GM12872 (cell line): ENCODE results near the gene ATRX.

ENCODE experiments used
- CTCF ChIP-seq: IDR thresholded peaks from 3 replicates; pipeline ENCODE4 v1.5.1; 2011; ENCODE audit warnings: low read depth, mild to moderate bottlenecking, low read length, moderate library complexity; ENCODE audit not compliant: insufficient read depth

Gene ATRX

GRCh38 chrX:77698242-77698641, 87.8 kb downstream of the ATRX start:
- no peak for TF ChIP-seq CTCF

- TF ChIP-seq CTCF = no peak
Measured at GRCh38 chrX:77694491-77694890, 91.5 kb downstream of the ATRX start.

GRCh38 chrX:77693594-77693993, 92.4 kb downstream of the ATRX start:
- no peak for TF ChIP-seq CTCF

GRCh38 chrX:77691916-77692315, 94.1 kb downstream of the ATRX start:
- TF ChIP-seq CTCF = no peak

GRCh38 chrX:77689376-77689775, 96.6 kb downstream of the ATRX start:
- no peak for TF ChIP-seq CTCF

GRCh38 chrX:77679144-77679543, 106.9 kb downstream of the ATRX start:
- no peak for TF ChIP-seq CTCF

GRCh38 chrX:77675986-77676385, 110.0 kb downstream of the ATRX start:
- no peak for TF ChIP-seq CTCF

DNA sequence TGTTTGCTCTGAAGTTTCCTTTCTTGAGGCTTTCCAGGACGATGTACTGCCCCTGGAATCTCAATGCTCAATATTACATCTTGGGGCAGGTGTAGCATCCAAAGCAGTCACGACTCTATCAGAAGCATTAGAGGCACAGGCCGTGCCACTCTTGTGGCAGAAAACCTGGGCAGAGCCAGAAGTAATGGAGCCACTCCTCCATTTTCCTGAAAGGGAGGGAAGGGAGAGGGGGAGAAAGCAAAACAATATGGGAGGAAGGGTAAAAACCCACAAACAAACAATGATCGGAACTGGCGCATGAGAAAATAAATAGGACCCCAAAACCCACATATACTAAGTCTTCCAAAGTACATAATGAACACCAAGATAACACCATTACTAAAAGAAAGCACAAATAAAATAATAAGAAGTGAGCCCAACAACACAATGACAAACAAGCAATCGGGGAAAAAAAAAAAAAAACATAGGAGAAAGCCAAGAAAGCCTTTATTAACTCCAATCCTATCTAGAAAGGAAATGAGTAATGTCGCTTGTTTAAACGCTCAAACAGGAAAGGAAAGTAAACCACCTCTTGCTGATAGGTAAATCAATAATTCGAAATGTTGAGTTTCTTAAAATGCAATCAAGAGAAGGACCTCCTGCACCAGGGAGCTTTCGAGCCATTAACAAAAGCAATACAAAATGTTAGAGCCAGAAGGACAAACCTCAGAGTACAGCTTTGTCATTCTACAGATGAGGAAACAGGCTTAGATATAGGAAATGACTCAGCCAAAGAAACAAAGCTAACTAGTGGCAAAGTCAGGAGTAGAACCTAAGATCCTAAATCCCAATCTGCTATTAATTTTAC, 117.4 kb downstream of the ATRX start:
- no peak for TF ChIP-seq CTCF
